IMR-90 (cell line): ENCODE data around the gene DNAJC5G. TPM values are rescaled to one million over a fixed set of nuclear protein-coding genes. Genes with fewer than 3 reads are reported as not detected.
A peak's percentile ranks its signal among the peaks of the same experiment; 100 is the strongest.

Experiments used
- ATAC-seq: fragments of 200-7000 bp; cut with Tn5 transposase; 2 replicates; pipeline ENCODE4 v1.9.1; 2020; ENCODE audit warnings: low read depth, mild to moderate bottlenecking, moderate library complexity
- BruUV-seq: library from RNA; stranded (reverse); fragments of 400-500 nt; replicated peaks from 2 replicates; lab custom pipeline; 2021; lab: Mats Ljungman, UMichigan
- CTCF ChIA-PET: fragments of 300-600 bp; formaldehyde crosslinking; extraction: SDS; loops from one replicate; lab custom pipeline; 2021; ENCODE audit warnings: antibody characterized with exemption; lab: Yijun Ruan, JAX
- POLR2A ChIA-PET: fragments of 300-600 bp; sonication (Branson Sonifier 250); formaldehyde crosslinking; loops from one replicate; lab custom pipeline; 2022; ENCODE audit warnings: antibody characterized with exemption; ENCODE audit not compliant: unreplicated experiment; lab: Charles Lee
- DNase-seq: peaks from one replicate; pipeline ENCODE4 v3.0.0; 2013
- H2AFZ ChIP-seq: replicated peaks from 2 replicates; pipeline ENCODE3; 2013; ENCODE audit warnings: low read length, mild to moderate bottlenecking; ENCODE audit not compliant: poor library complexity
- H2AK5ac ChIP-seq: 2 replicates; pipeline ENCODE4 v1.6.1; 2013; ENCODE audit warnings: low read depth, low read length, inconsistent platforms
- H2AK9ac ChIP-seq: replicated peaks from 2 replicates; pipeline ENCODE3; 2013; ENCODE audit warnings: mild to moderate bottlenecking, low read depth, low read length, moderate library complexity; ENCODE audit not compliant: poor library complexity
- H2BK120ac ChIP-seq: 2 replicates; pipeline ENCODE4 v1.6.1; 2013; ENCODE audit warnings: low read depth, low read length, inconsistent platforms
- H2BK15ac ChIP-seq: 3 replicates; pipeline ENCODE4 v1.6.1; 2013; ENCODE audit warnings: low read depth, low read length, inconsistent platforms
- H2BK20ac ChIP-seq: 2 replicates; pipeline ENCODE4 v1.6.1; 2013; ENCODE audit warnings: low read depth, mild to moderate bottlenecking, inconsistent platforms, low read length, moderate library complexity
- H2BK5ac ChIP-seq: 2 replicates; pipeline ENCODE4 v1.6.1; 2013; ENCODE audit warnings: mild to moderate bottlenecking, low read depth, low read length, inconsistent platforms; ENCODE audit not compliant: poor library complexity, severe bottlenecking
- H3K14ac ChIP-seq: replicated peaks from 2 replicates; pipeline ENCODE4 v1.6.1; 2013; ENCODE audit warnings: low read depth, low read length, inconsistent platforms
- H3K18ac ChIP-seq: 2 replicates; pipeline ENCODE4 v1.6.1; 2013; ENCODE audit warnings: low read depth, low read length, control low read depth
- H3K23ac ChIP-seq: 2 replicates; pipeline ENCODE4 v1.6.1; 2013; ENCODE audit warnings: low read depth, low read length, inconsistent platforms
- H3K27ac ChIP-seq: 2 replicates; pipeline ENCODE4 v1.5.1; 2013; ENCODE audit warnings: mild to moderate bottlenecking, control low read depth, low read length; ENCODE audit not compliant: insufficient read depth
- H3K27me3 ChIP-seq: 2 replicates; pipeline ENCODE4 v1.6.1; 2013; ENCODE audit warnings: low read length; ENCODE audit not compliant: control insufficient read depth, insufficient read depth
- H3K36me3 ChIP-seq: 2 replicates; pipeline ENCODE4 v1.6.1; 2013; ENCODE audit warnings: low read length, mixed read lengths; ENCODE audit not compliant: control insufficient read depth, insufficient read depth
- H3K4ac ChIP-seq: 2 replicates; pipeline ENCODE4 v1.6.1; 2013; ENCODE audit warnings: low read depth, low read length, inconsistent platforms
- H3K4me1 ChIP-seq: 2 replicates; pipeline ENCODE4 v1.6.1; 2013; ENCODE audit warnings: low read length, mixed read lengths; ENCODE audit not compliant: control insufficient read depth, insufficient read depth
- H3K4me2 ChIP-seq: 2 replicates; pipeline ENCODE4 v1.6.1; 2013; ENCODE audit warnings: low read depth, mild to moderate bottlenecking, control low read depth, low read length, moderate library complexity
- H3K4me3 ChIP-seq: 2 replicates; pipeline ENCODE4 v1.5.1; 2013; ENCODE audit warnings: low read depth, mild to moderate bottlenecking, control low read depth, low read length, moderate library complexity; ENCODE audit not compliant: insufficient read depth
- H3K56ac ChIP-seq: 2 replicates; pipeline ENCODE4 v1.6.1; 2013; ENCODE audit warnings: low read length, inconsistent platforms; ENCODE audit not compliant: insufficient read depth; ENCODE audit errors: extremely low read depth
- H3K79me1 ChIP-seq, 2 experiments: 2 replicates each; pipeline ENCODE4 v1.6.1; 2013; ENCODE audit warnings: low read length in 2 of 2, inconsistent platforms in 1 of 2, low read depth in 1 of 2
- H3K9ac ChIP-seq: 2 replicates; pipeline ENCODE4 v1.6.1; 2013; ENCODE audit warnings: low read depth, low read length, control low read depth
- H3K9me1 ChIP-seq: 2 replicates; pipeline ENCODE4 v1.6.1; 2013; ENCODE audit warnings: low read length, inconsistent platforms; ENCODE audit not compliant: insufficient read depth
- H3K9me3 ChIP-seq: 2 replicates; pipeline ENCODE4 v1.6.1; 2013; ENCODE audit warnings: low read length; ENCODE audit not compliant: control insufficient read depth, insufficient read depth
- H4K20me1 ChIP-seq: 2 replicates; pipeline ENCODE4 v1.6.1; 2013; ENCODE audit warnings: low read length, inconsistent platforms; ENCODE audit not compliant: insufficient read depth
- H4K5ac ChIP-seq: 2 replicates; pipeline ENCODE4 v1.6.1; 2013; ENCODE audit warnings: mild to moderate bottlenecking, low read depth, low read length, control low read depth
- H4K8ac ChIP-seq, 2 experiments: 2 replicates each; pipeline ENCODE4 v1.6.1; 2013; ENCODE audit warnings: low read depth in 2 of 2, low read length in 2 of 2, control low read depth in 1 of 2, inconsistent platforms in 1 of 2
- H4K91ac ChIP-seq: 2 replicates; pipeline ENCODE4 v1.6.1; 2013; ENCODE audit warnings: low read depth, low read length, inconsistent platforms; ENCODE audit not compliant: insufficient read depth
- CEBPB ChIP-seq: IDR thresholded peaks from 2 replicates; pipeline ENCODE4 v1.6.1; 2012; ENCODE audit warnings: low read depth, low read length, improper control_type of control experiment
- FOS ChIP-seq: fragments of 150-350 bp; IDR thresholded peaks from 2 replicates; pipeline ENCODE4 v1.6.1; 2016; ENCODE audit warnings: low read depth, low read length
- RFX5 ChIP-seq: IDR thresholded peaks from 2 replicates; pipeline ENCODE4 v1.8.0; 2012; ENCODE audit warnings: low read depth, mild to moderate bottlenecking, low read length, moderate library complexity
- WGBS, 2 experiments: methylation state at CpG; one replicate each; pipeline versions ENCODE4 v1.1.5 to v1.1.7; 2013; ENCODE audit warnings: missing lambda C conversion rate in 2 of 2; ENCODE audit not compliant: insufficient read length in 1 of 2; ENCODE audit errors: extremely low coverage in 2 of 2; 5-methylcytosine and 5-hydroxymethylcytosine counted together
- dilution Hi-C: fragments of 300-500 bp; cut with HindIII; formaldehyde crosslinking; loops from one replicate; pipeline ENCODE4 v1.14.3; 2018; ENCODE audit warnings: low sequenced_read_pairs; ENCODE audit not compliant: unreplicated experiment
- in situ Hi-C: fragments of 300-500 bp; cut with MboI; formaldehyde crosslinking; loops from 3 replicates; pipeline ENCODE4 v1.14.3; 2019; ENCODE audit warnings: low sequenced_read_pairs, inconsistent platforms, mixed read lengths
- intact Hi-C: fragments of 100-400 bp; cut with micrococcal nuclease; formaldehyde crosslinking; loops from 2 replicates; pipeline ENCODE4 v1.10.0; 2022
- polyA plus RNA-seq, 3 experiments: library from polyadenylated mRNA; depleted of rRNA; stranded (reverse); fragments of >200 nt; gene quantifications; 2 replicates each; pipeline ENCODE4 v1.2.3, GENCODE V29; 2012; ENCODE audit warnings: low replicate concordance in 1 of 3
- total RNA-seq: library from RNA; depleted of rRNA; stranded (reverse); fragments of >200 nt; gene quantifications from 2 replicates; pipeline ENCODE4 v1.2.3, GENCODE V29; 2012

The DNAJC5G gene
- total and polyA plus RNA-seq, 2 of the 4 experiments (the other 2 are of a cell fraction) = not detected

- no peak overlapping the region for H4K91ac ChIP-seq
- no peaks in the 10 kb centered on the region for H3K36me3 ChIP-seq
- no peaks in the 10 kb centered on the region for H4K20me1 ChIP-seq
- H3K4me1 ChIP-seq = peaks cover 29% of the 10 kb centered on the region
- dilution Hi-C loops = no loop called here
- H3K4me3 ChIP-seq = no peak overlapping the region
- BruUV-seq = no TSS peak
- 0 out of 2 replicates have a peak overlapping the region, but pooled peaks have one; percentile 66 for H2BK120ac ChIP-seq
- ChIA-PET POLR2A (no interaction called here), CTCF (interaction anchor here (0.7 to 4.1 kb wide), 4 partner anchors 11 to 21 kb away, joined by 3 to 34 read pairs (median 10); no protein-coding TSS in a partner anchor)
- H3K23ac ChIP-seq = no peak overlapping the region
- H3K18ac ChIP-seq = no peak overlapping the region
- peaks cover 17% of the 10 kb centered on the region for H3K9me1 ChIP-seq
- H3K4ac ChIP-seq = no peak overlapping the region; the same call in 1 of the 2 replicates
- TF ChIP-seq RFX5 (no peak), FOS (no peak), CEBPB (no peak)
- H3K9me3 ChIP-seq = no peaks in the 10 kb centered on the region
- H4K5ac ChIP-seq = no peak overlapping the region
- no peak overlapping the region for H2BK15ac ChIP-seq
- no peak overlapping the region for H4K8ac ChIP-seq
- H2AK9ac ChIP-seq = no peak overlapping the region
- no peak overlapping the region for H3K9ac ChIP-seq
- no peak overlapping the region for H3K27ac ChIP-seq
- H3K56ac ChIP-seq = no peak overlapping the region
- no peak overlapping the region for H2AFZ ChIP-seq
- no CpG with 5 or more reads among the region's 3 CpGs for WGBS, 2 experiments
- DNase-seq (no peak), ATAC-seq (no peak)
- no peak overlapping the region for H3K14ac ChIP-seq
- H2BK5ac ChIP-seq = no peak overlapping the region
- in situ Hi-C loops = loop anchor here (5.0 kb wide), 1 partner anchor 184 kb away; no protein-coding TSS in a partner anchor
- H3K4me2 ChIP-seq = no peak overlapping the region
- H2AK5ac ChIP-seq = no peak overlapping the region
- intact Hi-C loops = loop anchor here (2.0 kb wide), 2 partner anchors 69 to 183 kb away; partner anchors contain the start of genes ATRAID and SLC5A6
- no peaks in the 10 kb centered on the region for H3K79me1 ChIP-seq
- peaks cover 9% of the 10 kb centered on the region for H3K27me3 ChIP-seq
- no peak overlapping the region for H2BK20ac ChIP-seq
These were observed 6.2 kb downstream of the DNAJC5G start for GRCh38 chr2:27281442-27281841.
